ENCODE results near the gene SLC25A41.

SLC25A41 gene

DNA sequence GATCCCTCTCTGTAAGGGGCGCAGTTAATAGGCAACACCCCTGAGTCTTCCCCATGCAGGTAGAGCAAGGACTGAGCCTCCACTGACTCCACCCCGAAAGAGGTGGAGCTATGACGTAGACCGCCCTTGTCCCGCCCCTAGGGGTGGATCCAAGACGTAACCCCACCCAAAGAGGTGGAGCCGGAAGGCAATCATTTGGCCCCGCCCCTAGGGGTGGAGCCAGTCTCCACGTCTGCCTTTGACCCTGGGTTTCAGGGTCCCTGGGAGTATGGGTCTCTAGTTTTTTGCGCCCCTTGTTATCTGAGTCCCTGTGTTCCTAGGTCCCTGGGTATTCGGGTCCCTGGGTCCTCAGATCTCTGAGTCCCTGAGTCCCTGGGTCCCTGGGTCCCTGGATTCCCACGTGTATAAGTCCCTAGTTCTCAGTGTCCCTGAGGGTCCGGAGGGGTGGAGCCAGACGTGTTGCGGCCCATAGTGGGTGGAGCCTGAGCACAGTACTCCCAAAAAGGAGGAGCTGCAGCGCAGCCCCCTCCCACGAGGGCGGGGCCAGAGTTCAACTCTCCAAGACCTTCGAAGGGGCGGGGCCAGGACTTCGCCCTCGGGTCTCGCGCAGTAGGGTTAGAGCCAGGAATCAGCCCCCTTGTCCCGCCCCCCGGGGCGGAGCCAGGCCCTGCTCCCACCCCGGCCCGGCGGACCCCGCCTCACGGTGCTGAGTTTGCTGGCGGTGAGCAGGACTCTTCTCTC is 42.8 kb upstream of the SLC25A41 start:
- H3K4me2 ChIP-seq (ENCODE audit: low read length, poor library complexity, severe bottlenecking): peak overlapping the region; percentile 61
- peaks cover 19 to 60% of the 10 kb centered on the region in 2 experiments for H3K27me3 ChIP-seq (ENCODE audit: control insufficient read depth in 1 of 2, insufficient read depth in 1 of 2, low read length in 2 of 2)
- H3K36me3 ChIP-seq (ENCODE audit: control insufficient read depth in 1 of 2, insufficient read depth in 2 of 2, low read depth in 1 of 2, low read length in 2 of 2): no peaks in the 10 kb centered on the region
- no peak overlapping the region for H2BK15ac ChIP-seq (ENCODE audit: low read depth, poor library complexity, severe bottlenecking)
- H2AFZ ChIP-seq (ENCODE audit: low read depth, low read length): no peak overlapping the region
- no peaks in the 10 kb centered on the region for H3K9me3 ChIP-seq (ENCODE audit: control insufficient read depth, low read length)
- no peak overlapping the region for H2BK12ac ChIP-seq (ENCODE audit: low read length in 2 of 2)
- H3K4ac ChIP-seq (ENCODE audit: low read depth in 1 of 2, low read length in 2 of 2): no peak overlapping the region
- H3K4me3 ChIP-seq (ENCODE audit: insufficient read depth in 1 of 2, low read depth in 1 of 2, low read length in 2 of 2): peak overlapping the region in 1 of 2 experiments; percentile 34
- H2AK5ac ChIP-seq (ENCODE audit: low read length, severe bottlenecking): no peak overlapping the region
- no peak overlapping the region for H3K23ac ChIP-seq (ENCODE audit: low read length in 2 of 2)
- no peaks in the 10 kb centered on the region for H3K79me1 ChIP-seq (replicated peaks; ENCODE audit: low read length, poor library complexity, severe bottlenecking)
- no peak overlapping the region for H3K18ac ChIP-seq (ENCODE audit: low read depth in 1 of 2, low read length in 2 of 2)
- no peak overlapping the region for H3K14ac ChIP-seq (ENCODE audit: low read length in 2 of 2)
- H4K8ac ChIP-seq (ENCODE audit: low read length): no peak overlapping the region
- H2BK5ac ChIP-seq (ENCODE audit: low read depth, low read length, poor library complexity, severe bottlenecking): no peak overlapping the region
- H2BK120ac ChIP-seq (ENCODE audit: low read depth, low read length): no peak overlapping the region
- 3% methylated on average over 33 of the region's 33 CpGs for WGBS
- no peak overlapping the region for H3K27ac ChIP-seq (ENCODE audit: low read length, poor library complexity, severe bottlenecking)
- H3K9ac ChIP-seq (ENCODE audit: low read length): no peak overlapping the region
- peak; percentile 53 for DNase-seq
- H3K4me1 ChIP-seq (ENCODE audit: control insufficient read depth, insufficient read depth, low read depth, low read length): peaks cover 25% of the 10 kb centered on the region
- no peak overlapping the region for H4K91ac ChIP-seq (ENCODE audit: low read length)

DNA sequence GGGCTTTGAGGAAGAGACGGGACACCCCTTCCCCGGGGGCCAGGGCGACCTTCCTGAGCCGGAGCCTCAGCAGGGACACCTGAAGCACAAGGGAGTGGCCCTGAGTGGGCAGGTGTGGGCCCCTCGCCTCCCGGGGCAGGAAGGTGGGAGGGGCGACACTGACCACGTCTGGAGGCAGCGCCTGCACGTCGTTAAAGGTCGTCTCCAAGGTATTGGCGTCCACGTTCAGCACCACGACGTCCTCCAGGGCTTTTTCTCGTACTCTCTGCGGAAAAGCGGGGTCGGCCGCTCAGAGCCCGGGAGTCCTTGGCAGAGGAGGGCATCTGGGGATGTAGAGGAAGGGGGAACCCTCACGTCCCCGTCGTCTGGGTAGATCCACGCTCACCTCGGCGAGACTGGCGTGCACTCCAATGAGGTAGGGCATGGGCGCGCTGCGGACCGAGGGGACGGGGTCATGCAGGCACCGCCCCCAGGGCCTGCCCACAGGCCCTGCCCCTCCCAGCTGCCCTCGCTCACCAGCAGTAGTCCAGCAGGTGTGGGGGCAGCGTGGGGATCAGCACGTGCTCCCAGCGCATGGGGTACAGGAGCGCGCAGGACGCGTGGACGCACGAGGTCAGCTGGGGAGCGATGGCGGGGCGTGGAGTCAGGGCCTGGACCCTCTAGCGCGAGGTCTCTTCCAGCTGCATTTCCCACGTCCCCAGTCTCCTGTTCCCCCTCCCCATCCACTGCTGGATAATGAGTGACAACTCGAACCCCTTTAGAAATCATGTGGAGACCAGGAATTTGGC is 42.0 kb upstream of the SLC25A41 start:
- Histone ChIP-seq H3K9me3 (ENCODE audit: control insufficient read depth, low read length) (no peaks in the 10 kb centered on the region), H3K4ac (ENCODE audit: low read depth in 1 of 2, low read length in 2 of 2) (no peak overlapping the region), H3K4me1 (ENCODE audit: control insufficient read depth, insufficient read depth, low read depth, low read length) (peaks cover 21% of the 10 kb centered on the region), H2BK5ac (ENCODE audit: low read depth, low read length, poor library complexity, severe bottlenecking) (no peak overlapping the region), H2AFZ (ENCODE audit: low read depth, low read length) (no peak overlapping the region), H2AK5ac (ENCODE audit: low read length, severe bottlenecking) (no peak overlapping the region), H3K79me1 (replicated peaks; ENCODE audit: low read length, poor library complexity, severe bottlenecking) (no peaks in the 10 kb centered on the region), H3K9ac (ENCODE audit: low read length) (no peak overlapping the region), H3K18ac (ENCODE audit: low read depth in 1 of 2, low read length in 2 of 2) (no peak overlapping the region), H3K23ac (ENCODE audit: low read length in 2 of 2) (no peak overlapping the region), H4K91ac (ENCODE audit: low read length) (peak overlapping the region; percentile 35), H2BK120ac (ENCODE audit: low read depth, low read length) (no peak overlapping the region), H4K8ac (ENCODE audit: low read length) (no peak overlapping the region), H3K36me3 (ENCODE audit: control insufficient read depth in 1 of 2, insufficient read depth in 2 of 2, low read depth in 1 of 2, low read length in 2 of 2) (no peaks in the 10 kb centered on the region), H3K14ac (ENCODE audit: low read length in 2 of 2) (no peak overlapping the region), H2BK15ac (ENCODE audit: low read depth, poor library complexity, severe bottlenecking) (no peak overlapping the region), H3K4me2 (ENCODE audit: low read length, poor library complexity, severe bottlenecking) (peak overlapping the region; percentile 48), H3K27me3 (ENCODE audit: control insufficient read depth in 1 of 2, insufficient read depth in 1 of 2, low read length in 2 of 2) (peaks cover 19 to 59% of the 10 kb centered on the region in 2 experiments), H2BK12ac (ENCODE audit: low read length in 2 of 2) (no peak overlapping the region), H3K4me3 (ENCODE audit: insufficient read depth in 1 of 2, low read depth in 1 of 2, low read length in 2 of 2) (no peak overlapping the region), H3K27ac (ENCODE audit: low read length, poor library complexity, severe bottlenecking) (no peak overlapping the region)
- no peak for DNase-seq
- WGBS: 8% methylated on average over 44 of the region's 52 CpGs

DNA sequence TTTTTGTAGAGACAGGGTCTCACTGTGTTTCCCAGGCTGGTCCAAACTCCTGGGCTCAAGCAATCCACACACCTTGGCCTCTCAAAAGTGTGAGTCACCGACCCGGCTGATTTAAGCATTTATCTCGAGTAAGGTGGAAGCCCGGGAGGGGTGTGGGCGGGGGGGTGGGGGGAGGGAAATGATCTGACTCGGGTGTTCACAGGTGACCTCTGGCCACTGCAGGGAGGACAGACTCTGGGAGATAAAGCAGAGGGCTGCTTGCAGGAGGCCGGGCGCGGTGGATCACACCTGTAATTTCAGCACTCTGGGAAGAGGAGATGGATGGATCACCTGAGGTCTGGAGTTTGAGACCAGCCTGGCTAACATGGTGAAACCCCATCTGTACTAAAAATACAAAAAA is 40.1 kb upstream of the SLC25A41 start:
- Histone ChIP-seq H2BK15ac (ENCODE audit: low read depth, poor library complexity, severe bottlenecking) (no peak overlapping the region), H3K9ac (ENCODE audit: low read length) (no peak overlapping the region), H4K91ac (ENCODE audit: low read length) (no peak overlapping the region), H3K18ac (ENCODE audit: low read depth in 1 of 2, low read length in 2 of 2) (no peak overlapping the region), H3K4me2 (ENCODE audit: low read length, poor library complexity, severe bottlenecking) (no peak overlapping the region), H2BK5ac (ENCODE audit: low read depth, low read length, poor library complexity, severe bottlenecking) (no peak overlapping the region), H3K36me3 (ENCODE audit: control insufficient read depth in 1 of 2, insufficient read depth in 2 of 2, low read depth in 1 of 2, low read length in 2 of 2) (peaks cover 0 to under 1% of the 10 kb centered on the region in 2 experiments), H2AFZ (ENCODE audit: low read depth, low read length) (no peak overlapping the region), H3K4me3 (ENCODE audit: insufficient read depth in 1 of 2, low read depth in 1 of 2, low read length in 2 of 2) (no peak overlapping the region), H2BK120ac (ENCODE audit: low read depth, low read length) (no peak overlapping the region), H3K27ac (ENCODE audit: low read length, poor library complexity, severe bottlenecking) (no peak overlapping the region), H2BK12ac (ENCODE audit: low read length in 2 of 2) (no peak overlapping the region), H3K23ac (ENCODE audit: low read length in 2 of 2) (no peak overlapping the region), H3K9me3 (ENCODE audit: control insufficient read depth, low read length) (no peaks in the 10 kb centered on the region), H3K4me1 (ENCODE audit: control insufficient read depth, insufficient read depth, low read depth, low read length) (peaks cover 21% of the 10 kb centered on the region), H3K27me3 (ENCODE audit: control insufficient read depth in 1 of 2, insufficient read depth in 1 of 2, low read length in 2 of 2) (peaks cover 19 to 50% of the 10 kb centered on the region in 2 experiments), H4K8ac (ENCODE audit: low read length) (no peak overlapping the region), H3K14ac (ENCODE audit: low read length in 2 of 2) (no peak overlapping the region), H3K4ac (ENCODE audit: low read depth in 1 of 2, low read length in 2 of 2) (no peak overlapping the region), H3K79me1 (replicated peaks; ENCODE audit: low read length, poor library complexity, severe bottlenecking) (no peaks in the 10 kb centered on the region), H2AK5ac (ENCODE audit: low read length, severe bottlenecking) (no peak overlapping the region)
- DNase-seq: no peak
- 52% methylated on average over 6 of the region's 9 CpGs for WGBS

GRCh38 chr19:6472713-6473112 is 39.1 kb upstream of the SLC25A41 start:
- Histone ChIP-seq H3K4me2 (ENCODE audit: low read length, poor library complexity, severe bottlenecking) (no peak overlapping the region), H3K9me3 (ENCODE audit: control insufficient read depth, low read length) (no peaks in the 10 kb centered on the region), H2BK5ac (ENCODE audit: low read depth, low read length, poor library complexity, severe bottlenecking) (no peak overlapping the region), H3K9ac (ENCODE audit: low read length) (no peak overlapping the region), H4K91ac (ENCODE audit: low read length) (no peak overlapping the region), H3K4ac (ENCODE audit: low read depth in 1 of 2, low read length in 2 of 2) (no peak overlapping the region), H2BK120ac (ENCODE audit: low read depth, low read length) (no peak overlapping the region), H3K4me1 (ENCODE audit: control insufficient read depth, insufficient read depth, low read depth, low read length) (peaks cover 21% of the 10 kb centered on the region), H3K14ac (ENCODE audit: low read length in 2 of 2) (no peak overlapping the region), H3K27ac (ENCODE audit: low read length, poor library complexity, severe bottlenecking) (no peak overlapping the region), H2AK5ac (ENCODE audit: low read length, severe bottlenecking) (no peak overlapping the region), H3K23ac (ENCODE audit: low read length in 2 of 2) (no peak overlapping the region), H3K79me1 (replicated peaks; ENCODE audit: low read length, poor library complexity, severe bottlenecking) (no peaks in the 10 kb centered on the region), H2AFZ (ENCODE audit: low read depth, low read length) (no peak overlapping the region), H3K4me3 (ENCODE audit: insufficient read depth in 1 of 2, low read depth in 1 of 2, low read length in 2 of 2) (no peak overlapping the region), H4K8ac (ENCODE audit: low read length) (no peak overlapping the region), H3K36me3 (ENCODE audit: control insufficient read depth in 1 of 2, insufficient read depth in 2 of 2, low read depth in 1 of 2, low read length in 2 of 2) (peaks cover 0 to 9% of the 10 kb centered on the region in 2 experiments), H2BK15ac (ENCODE audit: low read depth, poor library complexity, severe bottlenecking) (no peak overlapping the region), H2BK12ac (ENCODE audit: low read length in 2 of 2) (no peak overlapping the region), H3K27me3 (ENCODE audit: control insufficient read depth in 1 of 2, insufficient read depth in 1 of 2, low read length in 2 of 2) (peaks cover 20 to 59% of the 10 kb centered on the region in 2 experiments), H3K18ac (ENCODE audit: low read depth in 1 of 2, low read length in 2 of 2) (no peak overlapping the region)
- 69% methylated on average over 4 of the region's 4 CpGs for WGBS
- DNase-seq: no peak
